Mesenchymal stem cell (in vitro differentiated cells and primary cell): ENCODE results near the gene NAP1L5.

Experiments used
- DNase-seq: peaks from one replicate; pipeline ENCODE4 v3.0.0-alpha.2; 2013
- H2AFZ ChIP-seq: one replicate; pipeline ENCODE4 v1.6.1; 2013; ENCODE audit warnings: low read depth, mild to moderate bottlenecking, control low read depth, inconsistent platforms, low read length, moderate library complexity
- H2AK5ac ChIP-seq: 2 replicates; pipeline ENCODE4 v1.6.1; 2013; ENCODE audit warnings: low read length, moderate library complexity, mild to moderate bottlenecking, inconsistent platforms; ENCODE audit not compliant: severe bottlenecking
- H2BK120ac ChIP-seq: one replicate; pipeline ENCODE4 v1.6.1; 2013; ENCODE audit warnings: low read depth, mild to moderate bottlenecking, inconsistent platforms, low read length, moderate library complexity
- H2BK12ac ChIP-seq, 2 experiments: one replicate each; pipeline ENCODE4 v1.6.1; 2013; ENCODE audit warnings: inconsistent platforms in 2 of 2, low read length in 2 of 2, mild to moderate bottlenecking in 2 of 2, moderate library complexity in 2 of 2, control low read depth in 1 of 2
- H2BK15ac ChIP-seq: one replicate; pipeline ENCODE4 v1.6.1; 2013; ENCODE audit warnings: mild to moderate bottlenecking, low read depth, inconsistent platforms; ENCODE audit not compliant: poor library complexity, severe bottlenecking
- H2BK5ac ChIP-seq: 2 replicates; pipeline ENCODE4 v1.6.1; 2013; ENCODE audit warnings: low read depth, mild to moderate bottlenecking, low read length, control low read depth, inconsistent platforms; ENCODE audit not compliant: poor library complexity, severe bottlenecking
- H3K14ac ChIP-seq, 2 experiments: one replicate each; pipeline ENCODE4 v1.6.1; 2013; ENCODE audit warnings: inconsistent platforms in 2 of 2, low read length in 2 of 2, control low read depth in 1 of 2, mild to moderate bottlenecking in 1 of 2, moderate library complexity in 1 of 2
- H3K18ac ChIP-seq, 2 experiments: one replicate each; pipeline ENCODE4 v1.6.1; 2013; ENCODE audit warnings: inconsistent platforms in 2 of 2, low read length in 2 of 2, control low read depth in 1 of 2, low read depth in 1 of 2, mild to moderate bottlenecking in 1 of 2
- H3K23ac ChIP-seq, 2 experiments: one replicate each; pipeline ENCODE4 v1.6.1; 2013; ENCODE audit warnings: inconsistent platforms in 2 of 2, low read length in 2 of 2, mild to moderate bottlenecking in 2 of 2, moderate library complexity in 2 of 2, control low read depth in 1 of 2
- H3K27ac ChIP-seq: 2 replicates; pipeline ENCODE4 v1.5.1; 2013; ENCODE audit warnings: mild to moderate bottlenecking, moderate library complexity, low read length, control low read depth, inconsistent platforms; ENCODE audit not compliant: poor library complexity, severe bottlenecking
- H3K27me3 ChIP-seq, 2 experiments: 2 replicates each; pipeline versions ENCODE4 v1.6.1 to v1.7.0; 2013; ENCODE audit warnings: low read length in 2 of 2, mild to moderate bottlenecking in 2 of 2, moderate library complexity in 2 of 2, control low read depth in 1 of 2, inconsistent platforms in 1 of 2; ENCODE audit not compliant: control insufficient read depth in 1 of 2, insufficient read depth in 1 of 2
- H3K36me3 ChIP-seq, 2 experiments: 2 replicates each; pipeline versions ENCODE4 v1.6.1 to v1.7.0; 2013; ENCODE audit warnings: low read length in 2 of 2, control low read depth in 1 of 2, inconsistent platforms in 1 of 2, low read depth in 1 of 2, mild to moderate bottlenecking in 1 of 2; ENCODE audit not compliant: insufficient read depth in 2 of 2, control insufficient read depth in 1 of 2
- H3K4ac ChIP-seq, 2 experiments: one replicate each; pipeline ENCODE4 v1.6.1; 2013; ENCODE audit warnings: inconsistent platforms in 2 of 2, low read length in 2 of 2, mild to moderate bottlenecking in 2 of 2, moderate library complexity in 2 of 2, control low read depth in 1 of 2, low read depth in 1 of 2
- H3K4me1 ChIP-seq: 2 replicates; pipeline ENCODE4 v1.6.1; 2013; ENCODE audit warnings: low read depth, low read length, control low read depth; ENCODE audit not compliant: control insufficient read depth, insufficient read depth
- H3K4me2 ChIP-seq: 2 replicates; pipeline ENCODE4 v1.6.1; 2013; ENCODE audit warnings: low read length, mild to moderate bottlenecking, inconsistent platforms; ENCODE audit not compliant: poor library complexity, severe bottlenecking
- H3K4me3 ChIP-seq, 2 experiments: 2 replicates each; pipeline versions ENCODE4 v1.5.1 to v1.7.0; 2013; ENCODE audit warnings: low read length in 2 of 2, mild to moderate bottlenecking in 2 of 2, control low read depth in 1 of 2, low read depth in 1 of 2; ENCODE audit not compliant: insufficient read depth in 1 of 2
- H3K79me1 ChIP-seq: replicated peaks from 2 replicates; pipeline ENCODE4 v1.6.1; 2013; ENCODE audit warnings: mild to moderate bottlenecking, control low read depth, low read length, inconsistent platforms; ENCODE audit not compliant: poor library complexity, severe bottlenecking
- H3K9ac ChIP-seq: 2 replicates; pipeline ENCODE4 v1.7.0; 2013; ENCODE audit warnings: mild to moderate bottlenecking, low read length, moderate library complexity
- H3K9me3 ChIP-seq: 2 replicates; pipeline ENCODE4 v1.7.0; 2013; ENCODE audit warnings: mild to moderate bottlenecking, low read length; ENCODE audit not compliant: control insufficient read depth
- H4K8ac ChIP-seq: one replicate; pipeline ENCODE4 v1.6.1; 2013; ENCODE audit warnings: inconsistent platforms, mild to moderate bottlenecking, low read length, moderate library complexity
- H4K91ac ChIP-seq: one replicate; pipeline ENCODE4 v1.6.1; 2013; ENCODE audit warnings: mild to moderate bottlenecking, low read length, inconsistent platforms
- WGBS: methylation state at CpG from one replicate; pipeline ENCODE4 v1.1.7; 2013; ENCODE audit warnings: mixed read lengths; 5-methylcytosine and 5-hydroxymethylcytosine counted together

NAP1L5 gene

GRCh38 chr4:88674565-88674964 lies 23.1 kb downstream of the NAP1L5 start:
- Histone ChIP-seq H2AFZ (no peak overlapping the region), H4K8ac (no peak overlapping the region), H3K4me3 (no peak overlapping the region)

GRCh38 chr4:88673886-88674285 lies 23.7 kb downstream of the NAP1L5 start:
- no peak overlapping the region for H2BK12ac ChIP-seq
- H3K23ac ChIP-seq = no peak overlapping the region
- H2BK15ac ChIP-seq = no peak overlapping the region
- H3K14ac ChIP-seq = no peak overlapping the region
- H3K27me3 ChIP-seq = no peaks in the 10 kb centered on the region
- WGBS = 100% methylated on average over 2 of the region's 2 CpGs
- H3K36me3 ChIP-seq = peaks cover 0 to 47% of the 10 kb centered on the region in 2 experiments
- no peak overlapping the region for H4K91ac ChIP-seq
- H3K4me1 ChIP-seq = no peaks in the 10 kb centered on the region
- H3K79me1 ChIP-seq = no peaks in the 10 kb centered on the region
- H3K18ac ChIP-seq = no peak overlapping the region
- no peak overlapping the region for H3K4me3 ChIP-seq
- no peak overlapping the region for H3K9ac ChIP-seq
- no peak for DNase-seq
- no peak overlapping the region for H3K4ac ChIP-seq
- peak overlapping the region; percentile 73 for H2AK5ac ChIP-seq
- H2AFZ ChIP-seq = no peak overlapping the region
- no peak overlapping the region for H3K4me2 ChIP-seq
- no peaks in the 10 kb centered on the region for H3K9me3 ChIP-seq
- no peak overlapping the region for H3K27ac ChIP-seq
- no peak overlapping the region for H4K8ac ChIP-seq
- no peak overlapping the region for H2BK5ac ChIP-seq
- H2BK120ac ChIP-seq = no peak overlapping the region

More at GRCh38 chr4:88674565-88674964, 23.1 kb downstream of the NAP1L5 start:
- no peak overlapping the region for H2BK5ac ChIP-seq
- H3K4me1 ChIP-seq = no peaks in the 10 kb centered on the region
- no peaks in the 10 kb centered on the region for H3K27me3 ChIP-seq
- H3K4me2 ChIP-seq = no peak overlapping the region
- H2AK5ac ChIP-seq = no peak overlapping the region
- no peak overlapping the region for H2BK120ac ChIP-seq
- no peak overlapping the region for H3K4ac ChIP-seq
- H2BK12ac ChIP-seq = no peak overlapping the region
- no peak overlapping the region for H3K9ac ChIP-seq
- no peaks in the 10 kb centered on the region for H3K9me3 ChIP-seq
- no peak overlapping the region for H3K27ac ChIP-seq
- peaks cover 0 to 46% of the 10 kb centered on the region in 2 experiments for H3K36me3 ChIP-seq
- no peak overlapping the region for H4K91ac ChIP-seq
- H3K23ac ChIP-seq = no peak overlapping the region
- H3K79me1 ChIP-seq = no peaks in the 10 kb centered on the region
- no peak overlapping the region for H3K14ac ChIP-seq
- no peak overlapping the region for H3K18ac ChIP-seq
- H2BK15ac ChIP-seq = no peak overlapping the region
- DNase-seq = no peak

GRCh38 chr4:88672987-88673386 lies 24.6 kb downstream of the NAP1L5 start:
- H2BK5ac ChIP-seq = no peak overlapping the region
- no peak overlapping the region for H3K14ac ChIP-seq
- H3K36me3 ChIP-seq = peaks cover 0 to 47% of the 10 kb centered on the region in 2 experiments
- H3K23ac ChIP-seq = no peak overlapping the region
- no peaks in the 10 kb centered on the region for H3K4me1 ChIP-seq
- no peak overlapping the region for H3K9ac ChIP-seq
- no peak overlapping the region for H3K27ac ChIP-seq
- no peak overlapping the region for H3K18ac ChIP-seq
- WGBS = 41% methylated on average over 3 of the region's 5 CpGs
- H3K27me3 ChIP-seq = no peaks in the 10 kb centered on the region
- no peak overlapping the region for H3K4me2 ChIP-seq
- H3K4me3 ChIP-seq = no peak overlapping the region
- no peak overlapping the region for H4K8ac ChIP-seq
- no peak overlapping the region for H2BK12ac ChIP-seq
- H4K91ac ChIP-seq = no peak overlapping the region
- no peak overlapping the region for H2AFZ ChIP-seq
- H2AK5ac ChIP-seq = no peak overlapping the region
- no peaks in the 10 kb centered on the region for H3K9me3 ChIP-seq
- no peaks in the 10 kb centered on the region for H3K79me1 ChIP-seq
- H2BK15ac ChIP-seq = no peak overlapping the region
- H3K4ac ChIP-seq = no peak overlapping the region
- peak; percentile 47 for DNase-seq
- H2BK120ac ChIP-seq = no peak overlapping the region

- Histone ChIP-seq H2BK5ac (no peak overlapping the region), H4K8ac (no peak overlapping the region), H3K9me3 (no peaks in the 10 kb centered on the region), H3K27me3 (no peaks in the 10 kb centered on the region), H3K4me1 (peaks cover 4% of the 10 kb centered on the region), H3K4ac (no peak overlapping the region), H3K9ac (peak overlapping the region; percentile 67), H4K91ac (no peak overlapping the region), H3K4me2 (no peak overlapping the region), H3K27ac (no peak overlapping the region), H3K14ac (no peak overlapping the region), H2BK12ac (no peak overlapping the region), H3K4me3 (peak overlapping the region in 1 of 2 experiments; percentile 2), H2AFZ (no peak overlapping the region), H3K36me3 (peaks cover 0 to 7% of the 10 kb centered on the region in 2 experiments), H3K79me1 (no peaks in the 10 kb centered on the region), H2AK5ac (no peak overlapping the region), H3K23ac (no peak overlapping the region), H2BK120ac (no peak overlapping the region), H3K18ac (peak overlapping the region in 1 of 2 experiments; percentile 71), H2BK15ac (no peak overlapping the region)
- DNase-seq = peak; percentile 83
- 61% methylated on average over 2 of the region's 2 CpGs for WGBS
Observed at GRCh38 chr4:88661739-88662138, 35.9 kb downstream of the NAP1L5 start.
